Stimulated activated CD8-positive, alpha-beta memory T cell treated with anti-CD3 and anti-CD28 coated beads, Interleukin-12 subunit alpha, Interleukin-12 subunit beta, amount 100 ng/mL, for 24 hours (primary cell): ENCODE data around the gene PDK4.

ENCODE experiments used
- DNase-seq: peaks from one replicate; pipeline ENCODE4 v3.0.0-alpha.2; 2020; ENCODE audit errors: extremely low read depth

Gene PDK4

GRCh38 chr7:95596198-95597063 is at the start of gene PDK4:
Gene PDK4, minus strand, starts transcription at chr7:95596516. Its CDS starts 223 bp downstream, at chr7:95596293.
- DNase-seq: no peak

- no peak for DNase-seq
Observed at GRCh38 chr7:95642173-95642572, 45.9 kb upstream of the PDK4 start.

GRCh38 chr7:95636140-95636940 is 40.0 kb upstream of the PDK4 start:
- DNase-seq: no peak

GRCh38 chr7:95632609-95633008 is 36.3 kb upstream of the PDK4 start:
- DNase-seq: no peak

GRCh38 chr7:95631527-95631926 is 35.2 kb upstream of the PDK4 start:
- no peak for DNase-seq

- no peak for DNase-seq
Observed at GRCh38 chr7:95630702-95631458, 34.6 kb upstream of the PDK4 start.

- no peak for DNase-seq
Observed at GRCh38 chr7:95628831-95629439, 32.6 kb upstream of the PDK4 start.

- DNase-seq: no peak
Observed at GRCh38 chr7:95623788-95624187, 27.5 kb upstream of the PDK4 start.

GRCh38 chr7:95622859-95623258 is 26.5 kb upstream of the PDK4 start:
- DNase-seq: no peak

- DNase-seq: no peak
Observed at GRCh38 chr7:95622001-95622549, 25.8 kb upstream of the PDK4 start.

- DNase-seq: no peak
Observed at GRCh38 chr7:95621404-95621803, 25.1 kb upstream of the PDK4 start.

GRCh38 chr7:95620631-95621030 is 24.3 kb upstream of the PDK4 start:
- DNase-seq: no peak

- no peak for DNase-seq
Observed at GRCh38 chr7:95619921-95620320, 23.6 kb upstream of the PDK4 start.

GRCh38 chr7:95619517-95619916 is 23.2 kb upstream of the PDK4 start:
- DNase-seq: no peak

- no peak for DNase-seq
Observed at GRCh38 chr7:95614442-95614940, 18.2 kb upstream of the PDK4 start.

- DNase-seq: no peak
Observed at GRCh38 chr7:95611224-95611623, 14.9 kb upstream of the PDK4 start.

- DNase-seq: no peak
Observed at GRCh38 chr7:95609277-95609971, 13.1 kb upstream of the PDK4 start.

- DNase-seq: no peak
Observed at GRCh38 chr7:95608359-95609173, 12.2 kb upstream of the PDK4 start.

- no peak for DNase-seq
Observed at GRCh38 chr7:95607561-95607960, 11.2 kb upstream of the PDK4 start.

GRCh38 chr7:95605275-95605674 is 9.0 kb upstream of the PDK4 start:
- no peak for DNase-seq
